Embryonic facial prominence (tissue), 1 donor: ENCODE results near the gene DNPH1.

Experiments
- DNase-seq: peaks from one replicate; pipeline ENCODE4 v3.0.0-alpha.2; 2016; ENCODE audit errors: extremely low spot score

DNPH1 gene

DNA sequence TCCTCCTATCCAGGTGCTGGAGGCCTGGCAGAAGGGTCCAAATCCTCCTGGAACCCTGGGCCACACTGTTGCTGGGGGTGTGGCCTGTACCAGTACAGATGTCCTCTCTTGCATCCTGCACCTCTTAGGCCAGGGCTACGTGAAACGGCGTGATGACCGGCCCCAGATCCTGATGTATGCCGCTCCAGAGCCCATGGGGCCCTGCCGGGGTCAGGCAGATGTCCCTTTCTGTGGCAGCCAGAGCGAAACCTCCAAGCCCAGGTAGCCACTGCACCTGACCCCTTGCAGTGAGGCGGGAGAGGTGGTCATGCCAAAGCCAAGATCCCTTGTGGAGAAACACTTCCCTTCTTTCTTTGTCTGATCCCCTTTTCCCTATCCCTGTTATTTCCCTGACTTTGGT, 14.2 kb downstream of the DNPH1 start:
- no peak for DNase-seq

DNA sequence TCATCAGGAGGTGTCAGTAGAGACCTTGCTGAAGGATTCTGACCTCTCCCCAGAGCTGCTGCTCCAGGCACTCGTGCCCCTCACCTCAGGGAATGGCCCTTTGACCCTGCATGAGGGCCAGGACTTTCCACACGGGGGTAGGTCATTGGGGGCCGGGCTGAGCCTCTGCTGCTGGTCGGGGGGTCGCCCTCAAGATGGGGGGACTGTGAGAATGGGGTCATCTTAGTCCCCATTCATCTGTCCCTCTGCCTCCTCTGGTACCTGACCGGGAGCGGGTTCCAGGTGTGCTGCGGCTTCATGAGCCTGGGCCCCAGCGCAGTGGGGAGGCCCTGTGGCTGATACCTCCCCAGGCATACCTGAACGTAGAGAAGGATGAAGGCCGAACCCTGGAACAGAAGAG, 15.8 kb downstream of the DNPH1 start:
- no peak for DNase-seq

DNA sequence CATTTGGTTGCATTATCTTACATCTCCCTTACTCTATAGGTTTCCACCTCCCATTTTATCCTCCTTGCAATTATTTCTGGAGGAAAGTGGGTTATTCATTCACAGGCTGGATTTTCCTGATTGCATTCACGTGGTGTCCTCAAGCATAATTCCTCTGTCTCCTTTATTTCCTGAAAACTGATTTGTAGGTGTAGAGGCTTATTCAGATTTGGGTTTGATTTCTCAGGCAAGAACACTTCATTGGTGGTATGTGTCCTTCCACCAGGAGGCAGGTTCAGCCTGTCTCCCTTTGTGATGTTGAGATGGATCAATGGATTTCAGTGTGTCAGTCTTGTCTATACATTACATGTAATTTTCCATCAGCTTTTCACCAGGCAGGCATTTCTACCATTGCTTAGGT, 17.3 kb downstream of the DNPH1 start:
- DNase-seq: no peak

DNA sequence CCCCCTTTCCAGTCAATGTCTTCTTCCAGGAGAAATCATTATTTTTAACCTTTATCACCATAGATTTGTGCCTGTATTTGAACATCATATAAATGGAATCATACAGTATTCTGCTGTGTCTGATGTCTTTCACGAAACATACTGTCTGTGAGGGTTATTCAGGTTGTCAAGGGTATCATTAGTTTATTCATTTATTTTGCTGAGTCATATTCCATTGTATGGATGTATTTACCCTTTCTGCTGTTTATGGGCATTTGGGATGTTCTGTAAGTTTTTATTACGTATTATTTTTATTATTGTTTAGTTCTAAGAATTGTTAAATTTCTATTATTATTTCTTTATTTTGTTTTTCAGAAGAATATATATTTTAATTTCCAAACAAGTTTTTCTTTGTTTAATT, 22.0 kb downstream of the DNPH1 start:
- no peak for DNase-seq

DNA sequence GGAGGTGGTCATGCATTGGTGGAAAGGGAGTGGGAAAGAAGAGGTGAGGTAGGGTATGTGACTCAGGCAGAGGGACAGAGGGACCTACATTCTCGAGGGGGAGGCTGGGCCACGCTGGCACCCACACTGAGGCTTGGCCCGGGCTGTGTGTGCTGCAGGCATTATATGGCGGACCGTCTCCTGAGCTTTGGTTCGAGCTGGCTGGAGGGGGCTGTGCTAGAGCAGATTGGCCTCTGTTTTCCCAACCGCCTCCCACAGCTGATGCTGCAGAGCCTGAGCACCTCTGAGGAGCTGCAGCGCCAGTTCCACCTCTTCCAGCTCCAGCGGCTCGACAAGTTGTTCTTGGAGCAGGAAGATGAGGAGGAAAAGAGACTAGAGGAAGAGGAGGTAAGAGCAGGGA, 23.4 kb downstream of the DNPH1 start:
- DNase-seq: no peak

DNA sequence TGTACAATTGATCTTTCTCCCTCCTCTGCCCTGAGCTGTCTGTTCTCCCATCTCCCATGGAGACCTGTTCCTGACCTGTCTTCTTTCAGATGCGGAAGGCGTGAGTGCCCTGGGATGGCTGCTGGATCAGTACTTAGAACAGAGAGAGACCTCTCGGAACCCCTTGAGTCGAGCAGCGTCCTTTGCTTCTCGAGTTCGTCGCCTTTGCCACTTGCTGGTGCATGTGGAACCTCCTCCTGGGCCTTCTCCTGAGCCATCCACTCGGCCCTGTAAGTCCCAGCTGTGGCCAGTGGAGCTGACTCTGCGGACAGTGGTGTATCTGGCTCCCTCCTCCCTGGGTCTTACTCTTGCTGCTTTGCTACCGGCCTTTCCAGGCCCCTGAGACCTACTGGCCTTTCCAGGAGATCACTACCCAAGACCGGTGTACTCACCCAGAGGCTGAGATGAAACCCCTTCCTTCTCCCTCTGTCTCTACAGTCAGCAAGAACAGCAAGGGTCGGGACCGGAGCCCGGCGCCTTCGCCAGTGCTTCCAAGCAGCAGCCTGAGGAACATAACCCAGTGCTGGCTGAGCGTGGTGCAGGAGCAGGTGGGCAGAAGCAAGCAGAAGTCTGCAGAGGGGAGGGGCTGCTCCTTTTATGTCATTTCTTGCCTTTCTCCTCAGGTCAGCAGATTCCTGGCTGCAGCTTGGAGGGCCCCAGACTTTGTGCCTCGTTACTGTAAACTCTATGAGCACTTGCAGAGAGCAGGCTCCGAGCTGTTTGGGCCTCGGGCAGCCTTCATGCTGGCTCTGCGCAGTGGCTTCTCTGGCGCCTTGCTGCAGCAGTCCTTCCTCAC, 24.8 kb downstream of the DNPH1 start:
- no peak for DNase-seq

DNA sequence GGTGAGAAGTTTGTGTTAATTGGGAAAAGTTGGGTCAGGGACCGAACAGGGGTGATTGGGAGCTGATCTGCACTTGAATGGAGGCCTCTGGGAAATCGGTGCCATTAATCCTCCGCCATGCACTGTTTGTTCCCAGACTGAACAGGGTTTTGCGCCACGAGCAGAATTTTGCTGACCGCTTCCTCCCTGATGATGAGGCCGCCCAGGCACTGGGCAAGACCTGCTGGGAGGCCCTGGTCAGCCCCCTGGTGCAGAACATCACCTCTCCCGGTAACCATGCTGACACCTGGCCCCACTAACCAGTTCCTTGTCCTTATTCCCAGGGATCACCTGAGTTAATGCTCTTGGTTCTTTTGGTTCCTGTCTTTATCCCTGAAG, 25.6 kb downstream of the DNPH1 start:
- DNase-seq: no peak

DNA sequence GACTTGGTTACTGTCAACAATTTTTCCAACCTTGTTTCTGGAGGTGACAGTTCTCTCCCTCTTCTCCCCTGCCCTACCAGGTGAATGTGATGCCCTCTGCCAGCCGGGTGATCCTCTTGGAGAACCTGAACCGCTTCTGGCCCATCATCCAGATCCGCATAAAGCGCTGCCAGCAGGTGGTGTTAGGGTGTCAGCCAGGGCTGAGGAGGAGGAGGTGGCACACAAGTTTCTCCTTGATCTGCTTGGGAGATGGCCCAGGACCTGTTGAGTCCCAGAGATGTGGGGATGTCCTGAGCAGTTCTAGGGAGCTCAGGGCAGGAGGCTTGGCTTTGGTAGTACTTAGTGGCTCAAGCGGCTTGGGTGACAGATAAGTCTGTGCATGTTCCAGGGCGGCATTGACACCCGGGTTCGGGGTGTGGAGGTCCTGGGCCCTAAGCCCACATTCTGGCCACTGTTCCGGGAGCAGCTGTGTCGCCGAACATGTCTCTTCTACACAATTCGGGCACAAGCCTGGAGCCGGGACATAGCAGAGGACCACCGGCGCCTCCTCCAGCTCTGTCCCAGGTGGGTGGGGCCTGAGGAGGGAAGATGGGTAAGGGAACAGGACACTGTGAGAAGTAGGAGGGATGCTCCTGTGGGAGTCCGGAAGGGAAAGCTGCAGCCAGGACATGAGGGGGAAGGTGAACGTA, 26.1 kb downstream of the DNPH1 start:
- no peak for DNase-seq

DNA sequence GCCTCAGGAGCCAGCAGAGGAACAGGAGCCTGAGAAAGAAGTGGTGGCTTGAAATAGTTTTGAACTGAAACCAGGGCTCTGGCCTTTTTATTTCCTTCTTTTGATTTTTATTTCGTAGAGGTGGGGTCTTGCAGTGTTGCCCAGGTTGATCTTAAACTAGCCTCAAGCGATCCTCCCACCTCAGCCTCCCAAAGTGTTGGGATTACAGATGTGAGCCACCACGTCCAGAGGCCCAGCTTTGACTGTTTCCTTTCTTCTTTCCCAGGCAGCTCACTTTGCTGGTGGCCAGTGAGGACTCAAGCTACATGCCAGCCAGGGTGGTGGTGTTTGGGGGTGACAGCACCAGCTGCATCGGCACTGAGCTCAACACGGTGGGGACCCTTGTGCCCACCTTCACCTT, 26.8 kb downstream of the DNPH1 start:
- no peak for DNase-seq

DNA sequence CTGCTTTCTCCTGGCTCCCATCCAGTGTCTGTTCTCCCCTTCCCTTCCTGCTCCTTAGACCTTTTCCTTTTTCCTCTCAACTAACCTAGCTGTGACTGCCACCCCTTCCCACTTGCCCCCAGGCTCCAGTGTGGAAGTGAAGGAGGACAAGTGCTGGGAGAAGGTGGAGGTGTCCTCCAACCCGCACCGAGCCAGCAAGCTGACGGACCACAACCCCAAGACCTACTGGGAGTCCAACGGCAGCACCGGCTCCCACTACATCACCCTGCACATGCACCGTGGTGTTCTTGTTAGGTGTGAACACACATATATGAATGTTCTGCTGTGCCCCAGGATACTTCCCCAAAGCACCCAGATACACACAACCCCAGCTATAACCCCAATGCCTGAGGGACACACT, 28.7 kb downstream of the DNPH1 start:
- no peak for DNase-seq

DNA sequence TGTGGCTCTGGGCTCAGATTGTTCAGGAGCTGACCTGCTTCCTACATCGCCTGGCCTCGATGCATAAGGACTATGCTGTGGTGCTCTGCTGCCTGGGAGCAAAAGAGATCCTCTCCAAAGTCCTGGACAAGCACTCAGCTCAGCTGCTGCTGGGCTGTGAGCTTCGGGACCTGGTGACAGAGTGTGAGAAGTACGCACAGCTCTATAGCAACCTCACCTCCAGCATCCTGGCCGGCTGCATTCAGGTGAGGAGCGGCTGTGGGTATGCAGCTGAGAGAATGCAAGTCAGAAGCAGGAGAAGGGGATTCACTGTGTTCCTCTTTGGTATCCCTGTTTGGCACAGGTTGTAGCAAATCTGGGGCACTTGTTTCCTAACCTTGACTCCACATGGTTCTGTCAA, 29.4 kb downstream of the DNPH1 start:
- DNase-seq: no peak

DNA sequence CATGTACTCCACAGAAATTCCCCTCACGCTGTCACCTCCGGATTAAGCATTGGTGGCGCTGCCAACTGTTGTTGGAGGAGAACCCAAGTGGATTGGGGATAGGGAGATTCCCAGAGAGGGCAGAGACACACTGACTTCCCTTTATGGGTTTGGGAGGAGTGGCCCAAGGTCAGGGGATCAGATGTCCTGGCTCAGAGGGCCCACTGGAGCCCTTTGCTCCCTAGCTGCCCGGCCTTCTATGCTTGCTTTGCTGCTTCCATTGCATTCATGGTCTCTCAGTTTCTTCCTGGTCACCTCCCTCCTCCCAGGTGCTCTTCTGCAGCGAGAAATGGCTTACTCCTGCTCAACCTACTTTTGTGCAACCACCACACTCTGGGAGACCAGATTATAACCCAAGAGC, 32.9 kb downstream of the DNPH1 start:
- no peak for DNase-seq

DNA sequence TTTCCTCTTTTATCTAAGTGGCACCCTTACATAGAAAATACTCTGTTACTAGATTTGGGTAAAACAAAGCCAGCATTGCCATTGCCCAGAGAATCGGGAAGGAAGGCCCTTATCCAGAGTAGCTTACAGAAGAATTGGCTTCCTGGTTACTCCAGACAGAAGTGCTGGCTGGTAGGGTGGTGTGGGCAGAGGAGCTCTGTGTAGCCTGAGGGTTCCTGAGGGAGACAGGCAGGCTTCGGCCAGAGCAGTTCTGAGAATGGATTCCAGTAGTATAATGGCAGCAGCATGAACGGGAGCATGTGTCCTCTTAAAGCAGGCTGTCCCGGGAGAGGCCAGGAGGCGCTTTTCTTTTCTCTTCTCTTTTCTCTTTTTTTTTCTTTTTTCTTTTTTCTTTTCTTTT, 35.4 kb downstream of the DNPH1 start:
- no peak for DNase-seq

DNA sequence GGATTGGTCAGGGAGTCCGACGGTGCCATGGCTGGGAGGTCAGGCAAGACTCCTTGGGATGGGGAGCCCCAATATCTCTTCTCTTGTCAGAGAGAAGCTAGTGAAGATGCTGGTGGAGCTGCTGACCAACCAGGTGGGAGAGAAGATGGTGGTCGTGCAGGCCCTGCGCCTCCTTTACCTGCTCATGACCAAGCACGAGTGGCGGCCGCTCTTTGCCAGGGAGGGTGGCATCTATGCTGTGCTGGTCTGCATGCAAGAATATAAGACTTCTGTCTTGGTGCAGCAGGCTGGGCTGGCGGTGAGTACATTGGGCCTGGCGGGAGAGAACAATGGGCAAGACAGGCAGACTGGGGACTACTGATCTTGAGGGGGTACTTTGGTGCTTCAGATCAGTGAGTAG, 36.4 kb downstream of the DNPH1 start:
- DNase-seq: no peak

DNA sequence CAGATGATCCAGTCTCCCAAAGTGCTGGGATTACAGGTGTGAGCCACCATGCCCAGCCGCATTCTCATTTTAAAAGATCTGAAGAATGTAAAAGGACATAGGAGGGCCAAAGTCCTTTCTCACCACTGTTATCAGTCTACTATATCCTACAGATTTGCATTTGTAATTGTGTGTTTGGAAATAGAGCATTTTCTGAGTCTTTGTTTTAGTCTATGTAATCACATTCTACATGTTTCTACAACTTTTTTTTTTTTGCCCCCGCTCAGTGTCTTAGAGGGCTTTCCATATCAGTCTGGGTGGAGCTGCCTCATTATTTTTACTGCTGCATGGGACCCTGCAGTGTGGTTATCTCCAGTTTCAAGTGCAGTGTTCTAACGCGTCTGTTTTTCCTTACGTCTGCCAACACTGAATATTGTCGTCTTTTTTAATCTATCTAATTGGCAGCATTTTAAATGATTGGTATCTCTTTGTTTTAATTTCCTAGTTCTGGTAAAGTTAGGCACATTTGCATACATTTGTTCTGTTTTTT, 39.4 kb downstream of the DNPH1 start:
- no peak for DNase-seq

DNA sequence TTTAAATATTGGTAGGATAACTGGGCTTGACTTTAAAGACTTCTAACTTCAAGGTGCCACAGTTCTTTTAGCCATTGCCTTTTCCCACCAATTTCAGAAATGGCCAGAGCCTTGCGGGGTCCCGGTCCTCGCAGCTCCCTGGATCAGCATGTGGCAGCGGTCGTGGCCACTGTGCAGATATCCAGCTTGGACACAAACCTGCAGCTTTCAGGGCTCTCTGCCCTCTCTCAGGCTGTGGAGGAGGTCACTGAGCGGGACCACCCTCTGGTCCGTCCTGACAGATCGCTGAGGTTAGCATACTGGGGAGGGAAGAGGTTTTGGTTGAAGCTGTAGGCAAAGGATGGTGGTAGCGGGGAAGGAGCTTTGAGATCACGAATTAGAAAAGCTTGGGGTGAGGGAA, 40.9 kb downstream of the DNPH1 start:
- DNase-seq: no peak

DNA sequence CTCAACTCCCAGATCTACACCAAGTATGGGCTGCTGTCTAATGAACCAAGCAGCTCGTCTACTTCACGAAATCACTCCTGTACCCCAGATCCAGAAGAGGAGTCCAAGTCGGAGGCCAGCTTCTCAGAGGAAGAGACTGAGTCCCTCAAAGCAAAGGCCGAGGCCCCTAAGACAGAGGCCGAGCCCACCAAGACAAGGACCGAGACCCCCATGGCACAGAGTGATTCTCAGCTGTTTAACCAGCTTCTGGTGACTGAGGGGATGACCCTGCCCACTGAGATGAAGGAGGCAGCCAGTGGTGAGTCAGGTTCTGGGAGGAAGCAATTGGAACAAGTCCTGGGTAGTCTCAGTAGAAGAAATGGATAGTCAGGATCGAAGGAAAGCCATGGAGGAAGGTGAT, 41.5 kb downstream of the DNPH1 start:
- DNase-seq: no peak

DNA sequence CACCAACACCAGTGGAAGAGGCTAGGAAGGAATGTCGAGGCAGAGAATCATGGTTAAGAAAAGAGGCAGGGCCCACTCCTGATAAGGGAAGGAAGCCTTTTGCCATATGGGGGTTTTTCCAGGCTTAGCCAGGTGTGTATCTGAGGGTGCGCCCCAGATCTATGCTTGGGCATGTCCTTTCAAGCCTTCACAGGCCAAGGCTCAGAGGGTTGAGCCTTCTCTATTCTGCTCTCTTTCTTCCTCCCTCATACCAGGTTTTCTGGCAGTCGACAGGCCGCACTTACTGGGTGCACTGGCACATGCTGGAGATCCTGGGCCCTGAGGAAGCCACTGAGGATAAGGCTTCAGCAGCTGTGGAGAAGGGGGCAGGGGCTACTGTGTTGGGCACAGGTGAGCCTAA, 42.6 kb downstream of the DNPH1 start:
- DNase-seq: no peak

DNA sequence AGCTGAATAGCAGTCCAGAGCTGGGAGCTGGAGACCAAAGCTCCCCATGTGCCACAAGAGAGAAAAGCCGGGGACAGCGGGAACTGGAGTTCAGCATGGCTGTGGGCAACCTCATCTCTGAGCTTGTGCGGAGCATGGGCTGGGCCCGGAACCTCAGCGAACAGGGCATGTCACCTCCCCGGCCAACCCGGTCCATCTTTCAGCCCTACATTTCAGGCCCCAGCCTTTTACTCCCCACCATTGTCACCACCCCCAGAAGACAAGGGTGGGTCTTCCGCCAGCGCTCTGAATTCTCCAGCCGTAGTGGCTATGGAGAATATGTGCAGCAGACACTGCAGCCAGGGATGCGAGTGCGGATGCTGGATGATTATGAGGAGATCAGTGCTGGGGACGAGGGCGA, 43.3 kb downstream of the DNPH1 start:
- no peak for DNase-seq

DNA sequence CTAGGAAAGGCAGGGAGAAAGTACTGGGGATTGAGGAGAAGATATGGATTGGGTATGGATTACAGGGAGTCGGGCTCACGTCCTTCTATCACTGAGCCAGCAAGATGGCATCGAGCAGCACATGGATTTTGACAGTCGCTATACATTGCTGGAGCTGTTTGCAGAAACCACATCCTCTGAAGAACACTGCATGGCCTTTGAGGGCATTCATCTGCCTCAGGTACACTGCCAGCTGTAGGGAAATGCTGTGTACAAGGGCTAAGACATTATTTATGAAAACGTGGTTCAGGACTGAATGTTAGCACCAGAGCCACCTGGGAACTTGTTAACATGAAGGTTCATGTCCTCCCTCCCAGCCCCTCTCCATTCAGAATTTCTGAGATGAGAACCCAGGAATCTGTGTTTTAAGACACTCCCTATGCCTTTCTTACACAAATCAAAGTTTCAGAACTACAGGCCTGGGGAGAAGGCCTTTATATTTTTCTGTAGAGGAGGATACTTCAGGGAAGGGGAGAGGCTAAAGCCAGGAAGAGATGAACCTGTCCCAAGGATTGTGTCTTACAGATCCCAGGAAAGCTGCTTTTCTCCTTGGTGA, 43.8 kb downstream of the DNPH1 start:
- DNase-seq: no peak

DNA sequence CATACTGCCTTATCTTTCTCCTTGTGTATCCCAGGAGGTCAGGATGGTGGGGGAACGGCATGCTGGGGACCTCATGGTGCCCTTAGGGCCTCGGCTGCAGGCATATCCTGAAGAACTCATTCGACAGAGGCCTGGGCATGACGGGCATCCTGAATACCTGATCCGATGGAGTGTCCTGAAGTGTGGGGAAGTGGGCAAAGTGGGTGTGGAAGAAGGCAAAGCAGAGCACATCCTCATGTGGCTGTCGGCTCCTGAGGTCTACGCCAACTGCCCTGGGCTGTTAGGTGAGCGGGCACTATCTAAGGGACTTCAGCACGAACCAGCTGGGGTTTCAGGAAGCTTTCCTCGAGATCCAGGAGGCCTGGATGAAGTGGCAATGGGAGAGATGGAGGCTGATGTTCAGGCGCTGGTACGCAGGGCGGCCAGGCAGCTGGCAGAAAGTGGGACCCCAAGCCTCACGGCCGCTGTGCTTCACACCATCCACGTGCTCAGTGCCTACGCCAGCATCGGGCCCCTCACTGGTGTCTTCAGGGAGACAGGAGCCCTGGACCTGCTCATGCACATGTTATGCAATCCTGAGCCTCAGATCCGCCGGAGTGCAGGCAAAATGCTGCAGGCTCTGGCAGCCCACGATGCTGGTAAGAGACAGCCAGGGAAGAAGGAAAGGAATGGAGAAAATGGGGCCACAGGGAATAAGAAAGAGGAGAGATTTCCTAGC, 44.9 kb downstream of the DNPH1 start:
- no peak for DNase-seq

DNA sequence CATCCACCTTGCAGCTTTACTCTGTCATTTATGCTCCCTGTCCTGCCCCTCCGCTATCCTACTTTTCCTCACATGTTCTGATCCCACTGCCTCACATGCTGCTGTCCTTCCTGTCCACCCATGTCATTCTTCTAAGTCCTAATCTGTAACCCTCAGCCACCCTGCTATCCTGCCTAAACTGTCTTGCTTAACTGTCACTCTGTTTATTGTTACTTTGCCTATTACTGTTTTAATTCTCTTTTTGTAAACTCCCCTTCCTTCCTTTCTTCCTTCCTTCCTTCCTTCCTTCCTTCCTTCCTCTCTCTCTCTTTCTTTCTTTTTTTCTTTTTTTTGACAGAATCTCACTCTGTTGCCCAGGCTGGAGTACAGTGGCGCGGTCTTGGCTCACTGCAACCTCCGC, 45.8 kb downstream of the DNPH1 start:
- no peak for DNase-seq
